T follicular helper cell (primary cell): ENCODE measurements around the gene LPCAT1.
"Not testable (repeated sequence)": the region's sequence is repeated elsewhere in the genome, so short reads cannot be mapped to it uniquely, and the experiment has no call there.

ENCODE experiments used
- DNase-seq: peaks from one replicate; pipeline ENCODE4 v3.0.0-alpha.2; 2020; ENCODE audit warnings: low read depth

Gene LPCAT1

DNA sequence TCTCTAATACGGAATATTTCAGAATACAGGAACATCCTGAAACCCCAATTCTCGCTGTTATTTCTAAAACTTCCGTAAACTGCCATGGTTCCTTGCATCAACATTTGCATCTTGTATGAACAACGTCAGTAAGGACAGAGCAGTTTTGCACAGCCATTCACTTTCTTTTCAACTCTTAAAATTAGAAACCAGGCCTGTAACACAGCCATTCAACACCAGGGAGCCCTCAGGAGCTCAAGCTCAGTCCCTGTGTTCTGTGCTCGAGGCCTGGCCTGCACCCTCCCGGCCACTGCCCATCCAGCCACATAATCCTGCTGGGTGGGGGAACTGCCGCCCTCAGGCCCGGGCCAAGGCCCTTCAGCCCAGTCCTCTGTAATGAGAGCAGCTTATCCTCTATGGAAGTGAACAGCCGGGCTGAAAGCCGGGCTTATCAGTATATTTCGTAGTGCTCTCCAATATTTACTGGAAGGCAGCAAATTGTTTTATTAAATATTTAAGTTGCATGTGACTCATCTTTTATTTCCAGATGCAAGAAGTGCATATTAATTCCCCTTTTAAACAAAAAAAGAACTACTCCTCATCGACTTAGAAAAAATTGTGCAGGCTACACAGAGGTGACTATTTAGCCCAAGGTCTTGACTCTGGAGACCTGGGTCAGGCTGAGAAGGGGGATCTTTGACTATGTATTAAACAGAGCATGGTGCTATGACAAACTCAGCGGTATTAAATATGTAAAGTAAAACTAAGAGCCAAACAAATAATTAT, 45.3 kb downstream of the LPCAT1 start:
- DNase-seq = no peak

DNA sequence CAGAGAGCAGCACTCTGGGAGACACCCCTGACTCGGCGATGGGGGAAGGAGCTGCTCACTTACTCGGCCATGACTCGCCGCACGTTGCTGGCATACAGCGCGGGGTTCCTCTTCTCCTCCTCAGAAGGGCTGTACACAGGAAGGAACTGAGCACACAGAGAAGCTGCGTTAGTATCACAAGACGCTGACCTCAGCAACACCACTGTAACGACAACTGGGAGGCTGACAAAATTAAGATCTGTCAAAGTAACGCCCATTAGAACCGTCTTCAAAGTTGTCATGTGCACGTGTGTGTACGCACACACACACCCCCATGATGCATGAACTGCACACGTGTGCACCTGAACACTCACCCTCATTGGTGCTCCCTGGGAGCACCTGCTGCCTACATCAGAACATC, 46.4 kb downstream of the LPCAT1 start:
- DNase-seq = no peak

DNA sequence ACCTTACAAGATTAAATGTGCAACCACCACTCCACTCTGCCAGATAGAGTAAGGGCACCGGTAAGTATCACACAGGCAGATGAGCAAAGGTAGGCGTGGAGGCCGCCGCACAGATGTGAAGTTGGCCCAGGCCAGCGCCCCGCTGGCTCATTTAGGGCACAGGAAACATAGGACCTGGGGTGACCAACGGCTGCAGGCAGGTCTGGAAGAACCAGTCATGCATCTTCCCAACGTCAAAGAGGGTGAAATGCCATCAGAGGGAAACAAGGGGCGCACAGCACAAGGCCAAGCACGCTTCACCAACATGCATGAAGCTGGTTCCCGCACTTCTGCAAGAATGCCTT, 46.8 kb downstream of the LPCAT1 start:
- DNase-seq = no peak

DNA sequence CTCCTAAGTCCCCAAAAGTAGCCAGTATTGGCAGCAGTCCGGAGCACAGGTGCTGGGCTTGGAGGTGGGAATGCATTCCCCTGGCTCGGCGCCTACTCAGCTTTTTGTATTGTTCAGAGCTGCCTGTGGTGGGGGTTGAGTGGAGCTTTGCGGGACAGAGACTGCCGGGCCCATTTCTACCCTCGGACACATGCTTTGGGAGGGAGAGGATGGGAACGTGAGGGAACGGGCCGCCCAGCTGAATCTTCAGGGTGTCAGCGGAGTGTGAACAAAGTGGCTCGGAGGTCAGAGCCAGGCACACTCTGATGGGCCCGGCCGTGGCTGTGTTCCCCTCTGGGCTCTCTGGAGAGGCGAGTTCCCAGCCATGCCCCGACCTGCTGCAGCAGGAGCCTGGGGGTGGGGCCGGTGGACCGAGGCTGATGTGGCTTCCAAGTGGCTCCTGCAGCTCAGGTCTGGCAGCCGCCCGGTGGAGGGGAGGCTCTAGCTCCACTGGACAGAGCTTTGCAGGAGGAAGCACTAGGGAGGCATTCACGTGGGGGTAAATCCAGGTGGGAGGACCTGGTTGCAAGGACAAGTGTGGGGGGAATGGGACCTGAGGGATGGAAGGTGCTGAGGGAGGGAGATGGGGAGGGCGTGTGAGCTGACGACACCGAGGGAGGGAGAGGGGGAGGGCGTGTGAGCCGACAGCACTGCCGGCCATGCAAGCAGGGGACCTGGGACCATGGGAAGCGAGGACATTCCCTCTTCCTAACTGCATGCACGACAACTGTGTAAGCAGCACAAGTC, 47.4 kb downstream of the LPCAT1 start:
- DNase-seq = no peak

DNA sequence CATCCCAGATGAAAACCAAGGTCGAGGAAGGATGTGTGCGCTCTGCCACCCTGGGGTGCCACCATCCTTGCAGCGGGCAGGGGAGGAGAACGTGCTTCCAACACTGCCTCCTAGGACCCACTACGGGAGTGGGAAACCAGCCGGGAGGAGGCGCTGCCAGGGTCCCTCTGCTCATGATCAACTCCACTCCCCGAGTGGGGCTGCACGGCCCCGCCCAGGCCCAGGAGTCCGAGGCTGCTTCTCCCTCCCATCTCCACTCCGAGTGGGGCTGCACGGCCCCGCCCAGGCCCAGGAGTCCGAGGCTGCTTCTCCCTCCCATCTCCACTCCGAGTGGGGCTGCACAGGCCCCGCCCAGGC, 48.2 kb downstream of the LPCAT1 start:
- not testable (repeated sequence) for DNase-seq

DNA sequence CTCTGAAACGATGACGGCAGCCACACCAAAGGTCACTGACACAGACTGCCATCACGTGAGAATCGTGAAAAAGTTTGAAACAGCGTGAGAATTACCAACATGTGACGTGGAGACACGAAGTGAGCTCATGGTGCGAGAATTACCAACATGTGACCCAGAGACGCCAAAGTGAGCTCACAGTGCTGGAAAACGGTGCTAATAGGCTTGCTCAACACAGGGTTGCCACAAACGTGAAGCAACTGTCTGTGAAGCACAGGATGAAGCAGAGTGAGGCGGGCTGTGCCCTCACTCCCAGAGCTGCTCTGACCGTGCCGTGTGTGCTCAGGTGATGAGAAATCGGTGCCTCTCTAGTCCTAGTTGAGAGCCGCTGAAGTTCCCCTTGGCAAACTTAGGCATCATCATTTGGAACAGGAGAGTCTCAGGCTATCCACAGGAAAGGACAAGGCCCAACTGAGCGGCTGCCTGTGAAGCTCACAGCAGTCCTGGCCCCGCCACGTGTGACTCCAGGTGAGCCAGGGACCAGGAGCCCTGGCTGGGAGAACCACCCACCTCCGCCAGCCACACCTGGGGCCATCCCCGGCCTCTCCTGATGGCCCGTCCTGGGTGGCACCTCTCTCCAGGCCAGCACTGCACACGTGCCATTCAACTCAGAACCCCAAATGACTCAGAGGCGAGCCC, 48.8 kb downstream of the LPCAT1 start:
- no peak for DNase-seq

DNA sequence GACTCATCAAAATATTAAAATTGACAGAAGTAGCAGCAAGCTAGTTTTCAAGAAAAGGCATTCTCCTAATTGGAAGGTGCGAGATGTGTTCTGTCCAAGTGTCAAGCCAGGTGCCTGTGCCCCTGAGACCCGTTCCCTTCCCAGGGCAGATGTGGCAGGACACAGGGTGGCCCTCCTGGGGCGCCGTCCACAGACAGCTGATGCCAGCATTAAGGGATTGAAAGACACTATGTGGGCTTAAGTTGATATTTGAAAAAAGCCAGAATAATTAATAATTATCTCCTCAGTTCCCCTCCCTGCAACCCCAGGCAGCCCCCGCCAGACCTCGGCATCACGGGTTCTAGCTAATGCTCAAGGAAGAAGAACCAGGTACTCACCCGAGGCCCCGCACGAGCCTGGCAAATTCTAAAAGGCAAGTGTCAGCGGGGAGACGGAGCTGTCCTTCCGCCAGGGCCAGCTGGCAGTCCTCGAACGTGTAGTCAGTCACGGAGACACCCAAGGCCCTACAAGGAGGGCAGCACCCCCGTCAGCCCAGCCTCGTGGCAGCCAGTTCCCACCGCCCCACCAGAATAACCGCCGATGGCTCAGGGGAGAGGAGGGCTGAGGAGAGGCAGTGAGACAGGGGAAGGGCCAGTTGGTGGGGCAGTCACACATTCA, 49.4 kb downstream of the LPCAT1 start:
- DNase-seq = no peak

GRCh38 chr5:1473746-1474145, 50.0 kb downstream of the LPCAT1 start:
- DNase-seq = no peak

DNA sequence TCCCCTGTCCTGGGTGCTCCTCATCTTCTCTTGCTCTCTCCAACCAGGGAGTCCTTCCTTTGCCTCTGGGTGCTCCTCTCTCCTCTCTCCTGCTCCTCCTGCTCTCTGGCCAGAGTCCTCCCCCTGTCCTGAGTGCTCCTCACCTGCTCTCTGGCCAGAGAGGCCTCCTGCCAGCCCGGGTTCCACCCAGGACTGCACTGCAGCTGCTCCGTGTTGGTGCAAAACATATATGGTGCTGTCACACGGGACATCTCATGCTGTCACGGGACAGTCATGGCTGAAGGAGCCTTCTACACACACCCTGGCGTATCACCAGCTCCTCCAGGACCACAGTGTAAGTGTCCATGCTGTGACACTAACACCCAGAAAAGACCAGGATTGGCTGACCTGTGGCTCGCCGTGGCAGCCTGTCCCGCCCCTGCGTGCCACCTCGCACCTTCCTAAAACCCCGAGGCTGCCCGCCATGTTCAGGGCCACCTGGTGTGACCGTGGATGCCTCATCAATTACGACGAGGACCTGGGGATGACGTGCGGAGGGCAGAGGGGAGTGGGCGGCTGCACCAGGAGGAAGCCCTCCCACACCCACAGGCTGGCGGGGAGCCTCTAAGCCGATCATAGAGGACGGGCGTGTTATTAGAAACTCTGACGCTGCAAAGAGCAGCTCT, 50.7 kb downstream of the LPCAT1 start:
- no peak for DNase-seq

- no peak for DNase-seq
Measured at GRCh38 chr5:1471997-1472963, 51.5 kb downstream of the LPCAT1 start.

- DNase-seq = no peak
Measured at GRCh38 chr5:1471240-1471853, 52.4 kb downstream of the LPCAT1 start.

DNA sequence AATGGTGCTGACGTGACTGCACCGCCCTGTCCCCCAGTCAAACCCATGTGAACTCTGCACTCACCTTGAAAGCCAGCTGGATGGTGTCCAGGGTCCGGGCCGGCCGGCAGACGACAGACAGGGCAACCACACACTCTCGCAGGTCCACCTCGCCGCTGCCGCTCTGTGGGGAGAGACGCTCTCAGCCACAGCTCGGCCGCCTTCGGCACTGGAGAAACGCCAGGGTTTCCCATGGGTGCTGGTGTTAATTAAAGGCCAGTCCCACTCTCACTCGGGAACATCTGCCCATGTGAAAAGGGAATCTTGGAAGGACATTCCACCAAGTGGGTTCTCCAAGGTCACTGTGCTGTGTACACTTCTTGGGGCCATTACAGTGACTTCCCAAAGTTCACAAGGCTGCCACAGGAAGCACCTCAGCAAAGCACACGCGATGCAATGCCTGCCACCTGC, 53.0 kb downstream of the LPCAT1 start:
- DNase-seq = no peak

- no peak for DNase-seq
Measured at GRCh38 chr5:1468629-1469527, 54.9 kb downstream of the LPCAT1 start.

- peak; percentile 8 for DNase-seq
Measured at GRCh38 chr5:1468247-1468612, 55.5 kb downstream of the LPCAT1 start.

- DNase-seq = no peak
Measured at GRCh38 chr5:1467341-1468246, 56.2 kb downstream of the LPCAT1 start.

GRCh38 chr5:1466631-1467265, 57.0 kb downstream of the LPCAT1 start:
- no peak for DNase-seq

DNA sequence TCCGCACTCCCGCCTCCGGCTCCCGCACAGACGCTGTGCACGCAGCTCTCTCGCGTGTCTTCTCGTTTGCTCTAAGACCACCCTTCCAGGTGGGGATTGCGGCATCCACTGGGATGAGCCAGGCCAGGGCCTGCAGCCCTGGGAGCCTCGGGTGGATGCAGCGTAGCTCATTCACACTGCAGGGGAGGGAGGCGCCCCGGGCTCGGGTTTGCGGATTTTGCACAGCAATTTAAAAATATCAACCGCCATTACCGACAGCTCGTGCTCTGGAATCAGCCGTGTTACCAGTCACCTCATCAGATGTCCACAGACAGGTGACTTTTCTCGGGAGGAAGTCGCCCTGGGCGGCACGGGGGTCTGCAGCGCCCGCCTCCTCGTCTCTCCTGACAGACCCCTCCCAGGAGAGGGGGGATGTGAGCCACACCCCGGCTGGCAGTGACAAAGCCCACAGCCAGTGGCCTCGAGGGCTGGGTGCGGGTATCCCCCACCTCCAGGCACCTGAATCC, 57.7 kb downstream of the LPCAT1 start:
- DNase-seq = no peak
